ENCODE data around the gene GAS7.

DNA sequence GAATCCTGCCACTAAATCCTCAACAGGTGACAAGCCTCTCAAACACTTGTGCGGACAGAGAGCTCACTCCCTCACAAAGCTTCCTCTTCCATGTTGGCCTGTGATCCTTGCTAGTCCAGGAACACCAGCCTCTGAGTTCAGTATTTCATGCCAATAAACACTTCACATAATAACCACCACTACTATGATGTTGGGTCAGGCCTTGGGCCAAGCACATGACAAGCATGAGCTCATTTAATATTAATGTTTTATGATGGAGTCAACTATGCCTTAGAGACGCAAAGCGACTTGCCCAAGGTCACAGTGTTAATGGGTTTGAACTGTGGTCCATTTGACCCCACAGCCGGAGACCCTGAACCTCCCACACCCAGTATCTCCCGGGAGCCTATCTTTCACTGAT, 129.1 kb downstream of the GAS7 start:
- TF ChIP-seq, protein P1, sequence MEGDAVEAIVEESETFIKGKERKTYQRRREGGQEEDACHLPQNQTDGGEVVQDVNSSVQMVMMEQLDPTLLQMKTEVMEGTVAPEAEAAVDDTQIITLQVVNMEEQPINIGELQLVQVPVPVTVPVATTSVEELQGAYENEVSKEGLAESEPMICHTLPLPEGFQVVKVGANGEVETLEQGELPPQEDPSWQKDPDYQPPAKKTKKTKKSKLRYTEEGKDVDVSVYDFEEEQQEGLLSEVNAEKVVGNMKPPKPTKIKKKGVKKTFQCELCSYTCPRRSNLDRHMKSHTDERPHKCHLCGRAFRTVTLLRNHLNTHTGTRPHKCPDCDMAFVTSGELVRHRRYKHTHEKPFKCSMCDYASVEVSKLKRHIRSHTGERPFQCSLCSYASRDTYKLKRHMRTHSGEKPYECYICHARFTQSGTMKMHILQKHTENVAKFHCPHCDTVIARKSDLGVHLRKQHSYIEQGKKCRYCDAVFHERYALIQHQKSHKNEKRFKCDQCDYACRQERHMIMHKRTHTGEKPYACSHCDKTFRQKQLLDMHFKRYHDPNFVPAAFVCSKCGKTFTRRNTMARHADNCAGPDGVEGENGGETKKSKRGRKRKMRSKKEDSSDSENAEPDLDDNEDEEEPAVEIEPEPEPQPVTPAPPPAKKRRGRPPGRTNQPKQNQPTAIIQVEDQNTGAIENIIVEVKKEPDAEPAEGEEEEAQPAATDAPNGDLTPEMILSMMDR (IDR thresholded peaks at IDR 0.05; ENCODE audit: insufficient read depth, low read length) = no peak
- TF ChIP-seq, protein P2, sequence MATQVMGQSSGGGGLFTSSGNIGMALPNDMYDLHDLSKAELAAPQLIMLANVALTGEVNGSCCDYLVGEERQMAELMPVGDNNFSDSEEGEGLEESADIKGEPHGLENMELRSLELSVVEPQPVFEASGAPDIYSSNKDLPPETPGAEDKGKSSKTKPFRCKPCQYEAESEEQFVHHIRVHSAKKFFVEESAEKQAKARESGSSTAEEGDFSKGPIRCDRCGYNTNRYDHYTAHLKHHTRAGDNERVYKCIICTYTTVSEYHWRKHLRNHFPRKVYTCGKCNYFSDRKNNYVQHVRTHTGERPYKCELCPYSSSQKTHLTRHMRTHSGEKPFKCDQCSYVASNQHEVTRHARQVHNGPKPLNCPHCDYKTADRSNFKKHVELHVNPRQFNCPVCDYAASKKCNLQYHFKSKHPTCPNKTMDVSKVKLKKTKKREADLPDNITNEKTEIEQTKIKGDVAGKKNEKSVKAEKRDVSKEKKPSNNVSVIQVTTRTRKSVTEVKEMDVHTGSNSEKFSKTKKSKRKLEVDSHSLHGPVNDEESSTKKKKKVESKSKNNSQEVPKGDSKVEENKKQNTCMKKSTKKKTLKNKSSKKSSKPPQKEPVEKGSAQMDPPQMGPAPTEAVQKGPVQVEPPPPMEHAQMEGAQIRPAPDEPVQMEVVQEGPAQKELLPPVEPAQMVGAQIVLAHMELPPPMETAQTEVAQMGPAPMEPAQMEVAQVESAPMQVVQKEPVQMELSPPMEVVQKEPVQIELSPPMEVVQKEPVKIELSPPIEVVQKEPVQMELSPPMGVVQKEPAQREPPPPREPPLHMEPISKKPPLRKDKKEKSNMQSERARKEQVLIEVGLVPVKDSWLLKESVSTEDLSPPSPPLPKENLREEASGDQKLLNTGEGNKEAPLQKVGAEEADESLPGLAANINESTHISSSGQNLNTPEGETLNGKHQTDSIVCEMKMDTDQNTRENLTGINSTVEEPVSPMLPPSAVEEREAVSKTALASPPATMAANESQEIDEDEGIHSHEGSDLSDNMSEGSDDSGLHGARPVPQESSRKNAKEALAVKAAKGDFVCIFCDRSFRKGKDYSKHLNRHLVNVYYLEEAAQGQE (IDR thresholded peaks at IDR 0.05; ENCODE audit: insufficient replicate concordance, low read depth) = no peak
- no peak for TF ChIP-seq POLR2AphosphoS5 (IDR thresholded peaks at IDR 0.05; ENCODE audit: low read depth)
- TF ChIP-seq SPI1 (IDR thresholded peaks at IDR 0.05; ENCODE audit: borderline replicate concordance, low read depth) = no peak
- no peak for TF ChIP-seq GABPA (IDR thresholded peaks at IDR 0.05; ENCODE audit: low read depth)
